Measurements from ENCODE around the gene NSUN4. TPM values are rescaled to one million over a fixed set of nuclear protein-coding genes. Genes with fewer than 3 reads are reported as not detected.

The NSUN4 gene
- total and polyA plus RNA-seq, 9 of the 15 experiments (the other 6 are each of a cell fraction or from before 2014, with no cell fraction given), result 33.4 to 60.2 (median 46.3) TPM

- TF ChIP-seq CHD7 (IDR thresholded peaks at IDR 0.05; ENCODE audit: low read depth, low read length), result no peak
- TF ChIP-seq TAF1 (IDR thresholded peaks at IDR 0.05; ENCODE audit: control insufficient read depth, extremely low read depth, insufficient read depth, low read length, severe bottlenecking), result peak; percentile 44
- 0 out of 4 replicates have a peak, but pooled peaks have one; percentile 18 to 33 for TF ChIP-seq NONO (IDR thresholded peaks at IDR 0.05; ENCODE audit: low read depth in 2 of 2, low read length in 1 of 2)
- no peak for TF ChIP-seq ZNF449 (CRISPR knock-in tag; IDR thresholded peaks at IDR 0.05)
- TF ChIP-seq ZNF280B (CRISPR knock-in tag; IDR thresholded peaks at IDR 0.05), result no peak
- TF ChIP-seq MYNN (IDR thresholded peaks at IDR 0.05), result no peak
- TF ChIP-seq MYNN (CRISPR knock-in tag; IDR thresholded peaks at IDR 0.05), result 0 out of 2 replicates have a peak, but pooled peaks have one; percentile 57
- no peak for TF ChIP-seq SMARCA4 (IDR thresholded peaks at IDR 0.05)
- no peak for TF ChIP-seq SMAD1 (IDR thresholded peaks at IDR 0.05; ENCODE audit: low read depth, low read length, partially characterized antibody)
- TF ChIP-seq ZNF398 (CRISPR knock-in tag; IDR thresholded peaks at IDR 0.05), result no peak
These were observed 38.6 kb upstream of the NSUN4 start (continued) for GRCh38 chr1:46301808-46302640.
